Measurements from ENCODE around the gene PXDC1. TPM values are rescaled to one million over a fixed set of nuclear protein-coding genes. Genes with fewer than 3 reads are reported as not detected.

Gene PXDC1
- total and polyA plus RNA-seq, 2 donors (not counting 3 experiments of a cell fraction or from before 2014, with no cell fraction given): 60.9 to 121 TPM

- intact Hi-C loops (cut with micrococcal nuclease) (no loop called here), dilution Hi-C loops (cut with MboI; ENCODE audit: extremely low pct_ligation_motif_present, low sequenced_read_pairs) (no loop called here)
- no peak overlapping the region for H3K4me2 ChIP-seq (ENCODE audit: insufficient read depth, low read length)
- H3K79me2 ChIP-seq (ENCODE audit: control insufficient read depth, insufficient read depth, low read length): no peaks in the 10 kb centered on the region
- no peak for FAIRE-seq
- POLR2A ChIA-PET: no interaction called here
- no peaks in the 10 kb centered on the region for H3K9me3 ChIP-seq (replicated peaks; ENCODE audit: control insufficient read depth, insufficient read depth, low read length)
- no peak overlapping the region for H2AFZ ChIP-seq (ENCODE audit: low read depth, low read length)
- TF ChIP-seq CTCF (IDR thresholded peaks at IDR 0.05; ENCODE audit: extremely low read depth in 1 of 2, insufficient read depth in 1 of 2, low read depth in 1 of 2, low read length in 2 of 2) (no peak), FOS (IDR thresholded peaks at IDR 0.05; ENCODE audit: borderline replicate concordance, insufficient read depth, low read length) (no peak), POLR2AphosphoS5 (IDR thresholded peaks at IDR 0.05; ENCODE audit: insufficient read depth, low read depth, low read length) (no peak), POLR2A (IDR thresholded peaks at IDR 0.05; ENCODE audit: low read depth, low read length) (no peak), MAX (IDR thresholded peaks at IDR 0.05; ENCODE audit: insufficient read depth, insufficient read length) (no peak), GATA2 (IDR thresholded peaks at IDR 0.05; ENCODE audit: insufficient read depth, insufficient read length, low read depth, low read length) (no peak), EZH2 (IDR thresholded peaks at IDR 0.05; ENCODE audit: borderline replicate concordance, low read depth, low read length, severe bottlenecking) (no peak), MYC (IDR thresholded peaks at IDR 0.05; ENCODE audit: low read depth, low read length) (no peak)
- no peak for DNase-seq (ENCODE audit: low read depth, low spot score)
- no TSS peak for BruUV-seq (replicated peaks)
- no peaks in the 10 kb centered on the region for H3K9me1 ChIP-seq (replicated peaks; ENCODE audit: control insufficient read depth, extremely low read depth, insufficient read depth, low read length)
- no peaks in the 10 kb centered on the region for H4K20me1 ChIP-seq (replicated peaks; ENCODE audit: control insufficient read depth, extremely low read depth, insufficient read depth, low read length)
- H3K4me1 ChIP-seq (ENCODE audit: control insufficient read depth, extremely low read depth, insufficient read depth, low read length): peaks cover 2% of the 10 kb centered on the region
- CTCF ChIA-PET: interaction anchor here (1.3 kb wide), 1 partner anchor 34 kb away, joined by 3 read pairs; no protein-coding TSS in a partner anchor
- H3K27me3 ChIP-seq (ENCODE audit: control insufficient read depth in 2 of 2, insufficient read depth in 2 of 2, low read length in 2 of 2): no peaks in the 10 kb centered on the region
- H3K27ac ChIP-seq (ENCODE audit: insufficient read depth, low read depth, low read length): no peak overlapping the region
- H3K4me3 ChIP-seq (replicated peaks in 1 of 3; ENCODE audit: insufficient read depth in 1 of 3, low read depth in 1 of 3, low read length in 3 of 3): no peak overlapping the region
- H3K36me3 ChIP-seq (ENCODE audit: control insufficient read depth in 2 of 2, extremely low read depth in 1 of 2, insufficient read depth in 2 of 2, low read length in 2 of 2): no peaks in the 10 kb centered on the region
- H3K9ac ChIP-seq (replicated peaks; ENCODE audit: extremely low read depth, insufficient read depth, low read length): no peak overlapping the region
These were observed 10.8 kb upstream of the PXDC1 start for GRCh38 chr6:3762359-3762758.

All from endothelial cell of umbilical vein (primary cell).